Testis (tissue), 2 donors: ENCODE measurements around the gene SUCLG2.

Experiments
- POLR2A ChIP-seq: fragments of 450-650 bp; IDR thresholded peaks from one replicate; pipeline ENCODE4 v1.6.1; 2017; ENCODE audit warnings: antibody characterized with exemption, mild to moderate bottlenecking, moderate library complexity
- TF ChIP-seq, protein P1 (sequence below), 3 experiments: fragments of 450-650 bp in 2 of 3; fragments of 200-600 bp in 1 of 3; sonication (generic) in 1 of 3; IDR thresholded peaks; one replicate each; pipeline ENCODE4 v1.5.1; 2016 to 2019; ENCODE audit warnings: antibody characterized with exemption in 3 of 3, mild to moderate bottlenecking in 2 of 3, moderate library complexity in 1 of 3

DNA sequence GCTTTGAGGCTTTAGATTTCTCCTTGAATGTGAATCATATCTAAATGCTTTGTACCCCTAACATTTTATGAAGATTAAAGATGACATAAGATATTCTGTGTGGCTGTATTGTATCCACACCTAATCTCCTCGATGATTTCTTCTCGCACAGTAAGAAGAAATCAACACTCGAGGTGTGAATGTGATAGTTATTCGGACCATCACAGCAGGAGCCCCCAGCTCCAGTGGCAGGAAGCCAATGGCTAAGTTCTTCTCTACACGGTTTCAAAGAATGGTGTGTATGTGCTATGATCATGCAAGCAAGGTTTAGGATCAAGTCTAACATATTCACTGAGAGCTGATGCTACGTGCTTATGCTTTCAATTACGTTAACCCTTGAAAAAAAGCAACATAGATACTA is 271.0 kb downstream of the SUCLG2 start:
- TF ChIP-seq, protein P1, sequence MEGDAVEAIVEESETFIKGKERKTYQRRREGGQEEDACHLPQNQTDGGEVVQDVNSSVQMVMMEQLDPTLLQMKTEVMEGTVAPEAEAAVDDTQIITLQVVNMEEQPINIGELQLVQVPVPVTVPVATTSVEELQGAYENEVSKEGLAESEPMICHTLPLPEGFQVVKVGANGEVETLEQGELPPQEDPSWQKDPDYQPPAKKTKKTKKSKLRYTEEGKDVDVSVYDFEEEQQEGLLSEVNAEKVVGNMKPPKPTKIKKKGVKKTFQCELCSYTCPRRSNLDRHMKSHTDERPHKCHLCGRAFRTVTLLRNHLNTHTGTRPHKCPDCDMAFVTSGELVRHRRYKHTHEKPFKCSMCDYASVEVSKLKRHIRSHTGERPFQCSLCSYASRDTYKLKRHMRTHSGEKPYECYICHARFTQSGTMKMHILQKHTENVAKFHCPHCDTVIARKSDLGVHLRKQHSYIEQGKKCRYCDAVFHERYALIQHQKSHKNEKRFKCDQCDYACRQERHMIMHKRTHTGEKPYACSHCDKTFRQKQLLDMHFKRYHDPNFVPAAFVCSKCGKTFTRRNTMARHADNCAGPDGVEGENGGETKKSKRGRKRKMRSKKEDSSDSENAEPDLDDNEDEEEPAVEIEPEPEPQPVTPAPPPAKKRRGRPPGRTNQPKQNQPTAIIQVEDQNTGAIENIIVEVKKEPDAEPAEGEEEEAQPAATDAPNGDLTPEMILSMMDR (IDR thresholded peaks at IDR 0.05) = no peak
- no peak for TF ChIP-seq POLR2A
